ENCODE measurements around the gene SND1. TPM values are rescaled to one million over a fixed set of nuclear protein-coding genes. Genes with fewer than 3 reads are reported as not detected.
"Not testable (repeated sequence)": the region's sequence is repeated elsewhere in the genome, so short reads cannot be mapped to it uniquely, and the experiment has no call there.

Gene SND1
- total and polyA plus RNA-seq, 12 donors: 58.9 to 266 (median 132) TPM

- Histone ChIP-seq H3K27ac (no peak overlapping the region), H3K4me1 (replicated peaks in 1 of 2) (peaks cover 0 to 6% of the 10 kb centered on the region in 2 donors), H3K4me3 (no peak overlapping the region), H3K27me3 (no peaks in the 10 kb centered on the region), H3K36me3 (replicated peaks in 1 of 2) (no peaks in the 10 kb centered on the region), H3K9me3 (replicated peaks in 1 of 3) (no peaks in the 10 kb centered on the region)
- intact Hi-C loops (cut with DNase I): no loop called here
- TF ChIP-seq, protein P1, sequence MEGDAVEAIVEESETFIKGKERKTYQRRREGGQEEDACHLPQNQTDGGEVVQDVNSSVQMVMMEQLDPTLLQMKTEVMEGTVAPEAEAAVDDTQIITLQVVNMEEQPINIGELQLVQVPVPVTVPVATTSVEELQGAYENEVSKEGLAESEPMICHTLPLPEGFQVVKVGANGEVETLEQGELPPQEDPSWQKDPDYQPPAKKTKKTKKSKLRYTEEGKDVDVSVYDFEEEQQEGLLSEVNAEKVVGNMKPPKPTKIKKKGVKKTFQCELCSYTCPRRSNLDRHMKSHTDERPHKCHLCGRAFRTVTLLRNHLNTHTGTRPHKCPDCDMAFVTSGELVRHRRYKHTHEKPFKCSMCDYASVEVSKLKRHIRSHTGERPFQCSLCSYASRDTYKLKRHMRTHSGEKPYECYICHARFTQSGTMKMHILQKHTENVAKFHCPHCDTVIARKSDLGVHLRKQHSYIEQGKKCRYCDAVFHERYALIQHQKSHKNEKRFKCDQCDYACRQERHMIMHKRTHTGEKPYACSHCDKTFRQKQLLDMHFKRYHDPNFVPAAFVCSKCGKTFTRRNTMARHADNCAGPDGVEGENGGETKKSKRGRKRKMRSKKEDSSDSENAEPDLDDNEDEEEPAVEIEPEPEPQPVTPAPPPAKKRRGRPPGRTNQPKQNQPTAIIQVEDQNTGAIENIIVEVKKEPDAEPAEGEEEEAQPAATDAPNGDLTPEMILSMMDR (IDR thresholded peaks at IDR 0.05): no peak
- TF ChIP-seq POLR2A (IDR thresholded peaks at IDR 0.05): no peak
- WGBS, 4 donors: 78 to 94% (median 87%) methylated on average over 5 of the region's 5 CpGs
- no peak for DNase-seq
Measured at GRCh38 chr7:127957886-127958285, 305.9 kb downstream of the SND1 start.

GRCh38 chr7:127959770-127960169 lies 307.8 kb downstream of the SND1 start:
- WGBS, 4 donors: 89 to 93% (median 92%) methylated on average over 4 of the region's 4 CpGs
- Histone ChIP-seq H3K9me3 (replicated peaks in 1 of 3) (no peaks in the 10 kb centered on the region), H3K4me1 (replicated peaks in 1 of 2) (peaks cover 0 to 3% of the 10 kb centered on the region in 2 donors), H3K27ac (no peak overlapping the region), H3K36me3 (replicated peaks in 1 of 2) (no peaks in the 10 kb centered on the region), H3K4me3 (no peak overlapping the region), H3K27me3 (no peaks in the 10 kb centered on the region)
- intact Hi-C loops (cut with DNase I): no loop called here
- TF ChIP-seq, protein P1 (IDR thresholded peaks at IDR 0.05): no peak
- TF ChIP-seq POLR2A (IDR thresholded peaks at IDR 0.05): no peak
- no peak for DNase-seq

DNA sequence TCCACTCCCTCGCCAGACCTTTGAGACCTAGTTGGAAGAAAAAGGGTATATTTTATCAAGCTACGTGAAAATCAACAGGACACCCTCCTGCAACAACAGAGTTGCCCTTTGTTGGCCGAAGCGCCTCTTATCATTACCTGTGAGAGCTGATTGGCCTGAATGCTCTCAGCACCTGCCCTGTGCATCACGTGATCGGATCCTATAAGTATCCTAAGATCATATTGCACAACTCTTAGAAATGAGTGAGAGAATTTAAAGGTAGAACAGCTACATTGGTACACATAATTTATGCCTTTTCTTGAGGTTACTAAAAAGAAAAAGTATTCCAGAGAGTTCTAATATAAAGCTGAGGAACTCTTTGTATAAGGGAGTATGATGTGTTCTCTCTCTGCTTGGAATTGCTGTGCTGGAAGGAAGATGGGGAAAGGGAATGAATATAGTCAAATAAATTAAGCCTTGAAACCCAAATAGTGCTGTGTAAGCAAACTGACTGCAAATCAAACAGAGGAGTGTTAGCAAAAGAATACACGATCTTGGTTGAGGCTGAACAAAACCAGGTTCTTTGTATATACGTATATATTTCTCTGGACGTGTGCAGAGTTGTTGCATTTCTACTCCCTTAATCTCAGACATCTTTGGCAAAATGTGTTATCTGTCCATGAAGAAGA lies 309.9 kb downstream of the SND1 start:
- DNase-seq: no peak
- Histone ChIP-seq H3K9me3 (replicated peaks in 1 of 3) (no peaks in the 10 kb centered on the region), H3K4me3 (no peak overlapping the region), H3K36me3 (replicated peaks in 1 of 2) (no peaks in the 10 kb centered on the region), H3K27me3 (no peaks in the 10 kb centered on the region), H3K4me1 (replicated peaks in 1 of 2) (no peaks in the 10 kb centered on the region), H3K27ac (no peak overlapping the region)
- 92 to 95% (median 94%) methylated on average over 9 of the region's 9 CpGs for WGBS, 4 donors
- intact Hi-C loops (cut with DNase I): no loop called here
- TF ChIP-seq, protein P1 (IDR thresholded peaks at IDR 0.05): no peak
- no peak for TF ChIP-seq POLR2A (IDR thresholded peaks at IDR 0.05)

DNA sequence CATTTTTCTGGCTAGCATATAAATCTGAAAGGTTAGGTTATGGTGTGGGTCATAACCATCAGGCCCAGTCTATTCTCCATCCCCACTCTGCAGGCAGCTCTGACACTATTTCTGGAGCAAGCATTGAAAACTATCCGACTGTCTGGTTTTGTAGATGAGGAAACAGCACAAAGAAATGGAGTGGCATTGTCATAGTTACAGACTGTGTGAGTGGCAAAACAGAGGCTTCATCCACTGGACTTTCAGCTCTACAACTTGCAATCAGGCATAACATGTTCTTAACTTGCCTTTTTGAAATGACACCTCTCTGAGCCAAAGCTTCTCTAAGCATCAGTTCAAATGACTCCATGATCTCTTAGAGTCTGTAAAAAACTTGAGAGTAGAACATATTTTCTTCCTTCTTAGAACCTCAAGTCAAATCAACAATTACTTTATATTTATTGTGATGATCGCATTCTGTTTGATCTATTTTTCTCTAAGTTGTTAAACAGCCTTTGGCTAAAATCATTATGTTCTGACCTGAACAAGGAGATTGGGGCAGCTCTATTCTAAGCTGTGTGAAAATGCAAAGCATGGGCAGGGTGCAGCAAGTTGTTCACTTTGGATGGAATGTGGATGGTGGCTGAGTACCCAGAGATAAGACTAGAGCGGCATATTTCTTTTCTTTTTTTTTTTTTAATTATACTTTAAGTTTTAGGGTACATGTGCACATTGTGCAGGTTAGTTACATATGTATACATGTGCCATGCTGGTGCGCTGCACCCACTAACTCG lies 310.8 kb downstream of the SND1 start:
- DNase-seq: no peak
- no peaks in the 10 kb centered on the region for H3K27me3 ChIP-seq
- H3K4me1 ChIP-seq (replicated peaks in 1 of 2): no peaks in the 10 kb centered on the region
- WGBS, 4 donors: 94 to 99% (median 98%) methylated on average over 3 to 5 of the region's 5 CpGs
- no peaks in the 10 kb centered on the region for H3K9me3 ChIP-seq (replicated peaks in 1 of 3)
- intact Hi-C loops (cut with DNase I): no loop called here
- H3K4me3 ChIP-seq: no peak overlapping the region
- TF ChIP-seq, protein P1 (IDR thresholded peaks at IDR 0.05): no peak
- no peak for TF ChIP-seq POLR2A (IDR thresholded peaks at IDR 0.05)
- H3K27ac ChIP-seq: no peak overlapping the region
- no peaks in the 10 kb centered on the region for H3K36me3 ChIP-seq (replicated peaks in 1 of 2)

- H3K27me3 ChIP-seq; DNase-seq; H3K9me3 ChIP-seq (replicated peaks in 1 of 3); H3K36me3 ChIP-seq (replicated peaks in 1 of 2); H3K4me1 ChIP-seq (replicated peaks in 1 of 2); H3K4me3 ChIP-seq; H3K27ac ChIP-seq; intact Hi-C loops (cut with DNase I): not testable (repeated sequence)
- 89 to 100% (median 100%) methylated on average over 1 of the region's 1 CpG for WGBS, 4 donors
Measured at GRCh38 chr7:127963850-127964249, 311.9 kb downstream of the SND1 start.
